HEK293 (cell line): ENCODE data around the gene PDE3A.

Source experiments
- CTCF ChIP-seq: fragments of 450-650 bp; formaldehyde crosslinking; IDR thresholded peaks from 2 replicates; pipeline ENCODE4 v1.5.1; 2016; ENCODE audit warnings: missing biosample characterization, missing genetic modification characterization
- KLF10 ChIP-seq: fragments of 450-650 bp; IDR thresholded peaks from 2 replicates; pipeline ENCODE4 v1.5.1; 2018; ENCODE audit warnings: missing biosample characterization, mild to moderate bottlenecking, missing genetic modification characterization
- SCRT1 ChIP-seq: fragments of 450-650 bp; formaldehyde crosslinking; IDR thresholded peaks from 2 replicates; pipeline ENCODE4 v1.5.1; 2016; ENCODE audit warnings: missing biosample characterization, missing genetic modification characterization, borderline replicate concordance
- ZNF175 ChIP-seq: fragments of 450-650 bp; formaldehyde crosslinking; IDR thresholded peaks from 2 replicates; pipeline ENCODE4 v1.5.1; 2016; ENCODE audit warnings: missing biosample characterization, missing genetic modification characterization
- ZNF184 ChIP-seq: fragments of 450-650 bp; IDR thresholded peaks from 2 replicates; pipeline ENCODE4 v1.5.1; 2018; ENCODE audit warnings: missing biosample characterization, mild to moderate bottlenecking, missing genetic modification characterization
- ZNF341 ChIP-seq: fragments of 450-650 bp; formaldehyde crosslinking; IDR thresholded peaks from 2 replicates; pipeline ENCODE4; 2016; ENCODE audit warnings: low read depth, missing biosample characterization, missing genetic modification characterization
- ZNF768 ChIP-seq: fragments of 450-650 bp; formaldehyde crosslinking; IDR thresholded peaks from 2 replicates; pipeline ENCODE4 v1.5.1; 2018; ENCODE audit warnings: missing biosample characterization, mild to moderate bottlenecking, missing genetic modification characterization
- TF ChIP-seq, protein P1 (sequence below): fragments of 450-650 bp; formaldehyde crosslinking; IDR thresholded peaks from 2 replicates; pipeline ENCODE4 v1.5.1; 2017; ENCODE audit warnings: missing biosample characterization, missing genetic modification characterization

GRCh38 chr12:20475542-20475941 is 107.2 kb downstream of the PDE3A start:
- TF ChIP-seq SCRT1 (tag by site-specific recombination) (no peak), CTCF (tag by site-specific recombination) (no peak), KLF10 (tag by site-specific recombination) (no peak), ZNF341 (tag by site-specific recombination) (no peak), ZNF184 (no peak), ZNF768 (tag by site-specific recombination) (no peak), ZNF175 (tag by site-specific recombination) (no peak)
- TF ChIP-seq, protein P1, sequence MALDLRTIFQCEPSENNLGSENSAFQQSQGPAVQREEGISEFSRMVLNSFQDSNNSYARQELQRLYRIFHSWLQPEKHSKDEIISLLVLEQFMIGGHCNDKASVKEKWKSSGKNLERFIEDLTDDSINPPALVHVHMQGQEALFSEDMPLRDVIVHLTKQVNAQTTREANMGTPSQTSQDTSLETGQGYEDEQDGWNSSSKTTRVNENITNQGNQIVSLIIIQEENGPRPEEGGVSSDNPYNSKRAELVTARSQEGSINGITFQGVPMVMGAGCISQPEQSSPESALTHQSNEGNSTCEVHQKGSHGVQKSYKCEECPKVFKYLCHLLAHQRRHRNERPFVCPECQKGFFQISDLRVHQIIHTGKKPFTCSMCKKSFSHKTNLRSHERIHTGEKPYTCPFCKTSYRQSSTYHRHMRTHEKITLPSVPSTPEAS (tag by site-specific recombination) = no peak
